Measurements from ENCODE around the gene SRSF9. TPM values are rescaled to one million over a fixed set of nuclear protein-coding genes. Genes with fewer than 3 reads are reported as not detected.

SRSF9 gene
- total RNA-seq, 1 experiment from 2014 or later = 244 TPM

DNA sequence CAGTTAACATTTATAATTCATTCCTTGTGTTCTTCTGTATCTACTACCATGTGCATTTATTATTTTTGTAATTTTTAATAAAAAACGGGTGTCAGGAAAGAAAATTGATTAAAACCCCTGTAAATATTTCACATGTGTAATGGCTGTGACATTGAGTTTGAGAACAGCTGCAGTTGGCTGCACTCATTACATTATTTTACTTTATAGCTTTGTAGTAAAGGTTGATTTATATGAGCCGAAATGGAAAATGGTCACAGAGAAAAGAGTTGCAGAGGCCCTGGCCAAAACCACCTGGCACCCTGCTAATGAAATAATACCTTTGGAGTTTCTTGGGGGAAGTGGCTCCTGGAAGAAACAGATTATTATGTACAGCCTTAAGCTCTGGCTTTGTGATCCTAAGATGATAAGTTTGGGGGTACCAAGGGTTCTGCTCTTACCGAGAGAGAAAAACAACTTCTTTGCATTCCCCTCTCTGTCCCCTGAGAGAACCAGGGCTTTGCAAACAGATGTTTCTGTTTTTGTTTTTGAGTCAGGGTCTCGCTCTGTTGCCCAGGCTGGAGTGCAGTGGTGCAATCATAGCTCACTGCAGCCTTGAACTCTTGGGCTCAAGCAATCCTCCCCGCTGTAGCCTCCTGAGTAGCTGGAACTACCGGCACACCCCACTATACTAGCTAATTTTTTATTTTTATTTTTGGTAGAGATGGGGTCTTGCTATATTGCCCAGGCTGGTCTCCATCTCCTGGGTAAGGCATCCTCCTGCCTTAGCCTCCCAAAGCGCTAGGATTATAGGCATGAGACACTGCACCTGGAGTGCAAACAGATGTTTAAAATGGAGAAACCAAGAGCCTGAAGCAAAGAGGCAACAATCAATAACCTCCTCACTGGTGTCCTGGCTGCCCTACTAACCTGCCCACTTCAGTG is 16.7 kb upstream of the SRSF9 start:
- TF ChIP-seq, protein P1, sequence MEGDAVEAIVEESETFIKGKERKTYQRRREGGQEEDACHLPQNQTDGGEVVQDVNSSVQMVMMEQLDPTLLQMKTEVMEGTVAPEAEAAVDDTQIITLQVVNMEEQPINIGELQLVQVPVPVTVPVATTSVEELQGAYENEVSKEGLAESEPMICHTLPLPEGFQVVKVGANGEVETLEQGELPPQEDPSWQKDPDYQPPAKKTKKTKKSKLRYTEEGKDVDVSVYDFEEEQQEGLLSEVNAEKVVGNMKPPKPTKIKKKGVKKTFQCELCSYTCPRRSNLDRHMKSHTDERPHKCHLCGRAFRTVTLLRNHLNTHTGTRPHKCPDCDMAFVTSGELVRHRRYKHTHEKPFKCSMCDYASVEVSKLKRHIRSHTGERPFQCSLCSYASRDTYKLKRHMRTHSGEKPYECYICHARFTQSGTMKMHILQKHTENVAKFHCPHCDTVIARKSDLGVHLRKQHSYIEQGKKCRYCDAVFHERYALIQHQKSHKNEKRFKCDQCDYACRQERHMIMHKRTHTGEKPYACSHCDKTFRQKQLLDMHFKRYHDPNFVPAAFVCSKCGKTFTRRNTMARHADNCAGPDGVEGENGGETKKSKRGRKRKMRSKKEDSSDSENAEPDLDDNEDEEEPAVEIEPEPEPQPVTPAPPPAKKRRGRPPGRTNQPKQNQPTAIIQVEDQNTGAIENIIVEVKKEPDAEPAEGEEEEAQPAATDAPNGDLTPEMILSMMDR (IDR thresholded peaks at IDR 0.05; ENCODE audit: insufficient read depth in 1 of 2, low read depth in 1 of 2, low read length in 1 of 2, severe bottlenecking in 1 of 2, unreplicated experiment in 1 of 2) = no peak
- H3K4me3 ChIP-seq (ENCODE audit: low read depth, low read length) = no peak overlapping the region
- H3K27me3 Mint-ChIP-seq (ENCODE audit: insufficient read depth, unreplicated experiment) = no peaks in the 10 kb centered on the region
- H3K4me3 Mint-ChIP-seq (ENCODE audit: unreplicated experiment) = no peak overlapping the region
- no peaks in the 10 kb centered on the region for H3K4me1 ChIP-seq
- no TSS peak for BruUV-seq (replicated peaks)
- H3K9me3 Mint-ChIP-seq (ENCODE audit: unreplicated experiment) = no peaks in the 10 kb centered on the region
- DNase-seq = no peak
- ChIA-PET CTCF (no interaction called here), POLR2A (no interaction called here)
- intact Hi-C loops (cut with micrococcal nuclease; ENCODE audit: unreplicated experiment) = no loop called here
- H3K27me3 ChIP-seq (replicated peaks; ENCODE audit: control insufficient read depth, insufficient read depth, low read length) = no peaks in the 10 kb centered on the region
- no peaks in the 10 kb centered on the region for H3K36me3 ChIP-seq (ENCODE audit: control insufficient read depth, insufficient read depth, low read length)
- H3K4me1 Mint-ChIP-seq (ENCODE audit: low read depth, unreplicated experiment) = no peaks in the 10 kb centered on the region
- no peaks in the 10 kb centered on the region for H3K36me3 Mint-ChIP-seq (ENCODE audit: insufficient read depth, unreplicated experiment)
- H3K9me3 ChIP-seq = no peaks in the 10 kb centered on the region
- H3K27ac Mint-ChIP-seq (ENCODE audit: unreplicated experiment) = no peak overlapping the region

DNA sequence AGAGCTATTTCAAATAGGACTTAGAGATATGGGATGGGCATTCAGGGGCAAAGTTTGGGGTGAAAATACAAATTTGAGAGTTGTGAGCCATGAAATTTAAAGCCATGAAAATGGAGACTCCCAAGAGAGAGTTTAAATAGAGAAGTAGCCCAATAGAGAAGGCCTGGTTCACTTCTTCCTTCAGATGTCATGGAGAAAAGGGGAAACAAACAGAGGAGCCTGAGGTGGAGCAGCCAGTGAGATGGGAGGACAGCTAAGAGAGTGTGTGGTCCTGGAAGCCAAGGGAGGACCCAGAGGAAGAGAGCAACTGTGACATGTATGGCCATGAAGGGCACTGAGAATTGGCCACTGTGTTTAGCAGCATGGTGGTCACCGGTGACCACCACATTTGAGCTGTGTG is 14.1 kb upstream of the SRSF9 start:
- no peaks in the 10 kb centered on the region for H3K36me3 ChIP-seq (ENCODE audit: control insufficient read depth, insufficient read depth, low read length)
- intact Hi-C loops (cut with micrococcal nuclease; ENCODE audit: unreplicated experiment) = no loop called here
- BruUV-seq (replicated peaks) = no TSS peak
- Mint-ChIP-seq H3K36me3 (ENCODE audit: insufficient read depth, unreplicated experiment) (no peaks in the 10 kb centered on the region), H3K27me3 (ENCODE audit: insufficient read depth, unreplicated experiment) (no peaks in the 10 kb centered on the region), H3K4me1 (ENCODE audit: low read depth, unreplicated experiment) (no peaks in the 10 kb centered on the region), H3K27ac (ENCODE audit: unreplicated experiment) (no peak overlapping the region), H3K4me3 (ENCODE audit: unreplicated experiment) (no peak overlapping the region), H3K9me3 (ENCODE audit: unreplicated experiment) (no peaks in the 10 kb centered on the region)
- no peaks in the 10 kb centered on the region for H3K4me1 ChIP-seq
- ChIA-PET CTCF (interaction anchor here (0.6 kb wide), 2 partner anchors 71 to 244 kb away, joined by 3 read pairs; no protein-coding TSS in a partner anchor), POLR2A (interaction anchor here (0.6 kb wide), 1 partner anchor 36 kb away, joined by 9 read pairs; no protein-coding TSS in a partner anchor)
- DNase-seq = no peak
- no peaks in the 10 kb centered on the region for H3K9me3 ChIP-seq
- H3K27me3 ChIP-seq (replicated peaks; ENCODE audit: control insufficient read depth, insufficient read depth, low read length) = no peaks in the 10 kb centered on the region
- H3K4me3 ChIP-seq (ENCODE audit: low read depth, low read length) = no peak overlapping the region
- TF ChIP-seq, protein P1 (IDR thresholded peaks at IDR 0.05; ENCODE audit: insufficient read depth in 1 of 2, low read depth in 1 of 2, low read length in 1 of 2, severe bottlenecking in 1 of 2, unreplicated experiment in 1 of 2) = no peak

DNA sequence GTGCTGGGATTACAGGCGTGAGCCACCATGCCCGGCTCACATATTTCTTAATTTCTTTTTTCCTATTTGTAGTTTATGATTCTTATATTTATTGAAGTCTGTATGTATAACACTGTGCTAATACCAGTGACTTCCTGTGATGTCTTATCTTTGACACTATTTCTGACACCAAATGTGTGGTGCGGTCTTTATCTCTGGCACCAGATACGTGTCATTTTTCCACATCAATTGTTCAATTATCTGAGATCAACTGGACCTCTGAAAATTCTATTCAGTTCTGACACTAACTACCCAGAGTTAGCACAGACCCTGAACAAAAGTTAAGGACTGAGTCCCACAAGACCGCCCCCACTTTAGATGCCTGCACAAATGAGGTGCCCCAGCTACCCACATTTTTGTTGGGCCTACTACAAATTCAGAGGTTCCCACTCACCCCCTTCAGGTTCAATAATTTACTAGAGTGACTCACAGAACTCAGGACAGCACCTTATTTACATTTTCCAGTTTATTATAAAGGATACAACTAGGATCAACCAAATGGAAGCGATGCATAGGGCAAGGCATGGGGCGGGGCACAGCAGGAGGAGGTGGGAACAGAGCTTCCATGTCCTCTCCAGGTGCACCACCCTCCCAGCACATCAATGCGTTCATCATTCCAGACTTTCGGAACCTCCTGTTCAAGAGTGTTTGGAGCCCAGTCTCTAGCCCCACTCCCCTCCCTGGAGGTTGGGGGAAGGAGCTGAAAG is 11.6 kb upstream of the SRSF9 start:
- Histone ChIP-seq H3K4me3 (ENCODE audit: low read depth, low read length) (no peak overlapping the region), H3K36me3 (ENCODE audit: control insufficient read depth, insufficient read depth, low read length) (no peaks in the 10 kb centered on the region), H3K4me1 (no peaks in the 10 kb centered on the region), H3K27me3 (replicated peaks; ENCODE audit: control insufficient read depth, insufficient read depth, low read length) (no peaks in the 10 kb centered on the region), H3K9me3 (no peaks in the 10 kb centered on the region)
- TF ChIP-seq, protein P1 (IDR thresholded peaks at IDR 0.05; ENCODE audit: insufficient read depth in 1 of 2, low read depth in 1 of 2, low read length in 1 of 2, severe bottlenecking in 1 of 2, unreplicated experiment in 1 of 2) = no peak
- no TSS peak for BruUV-seq (replicated peaks)
- H3K4me1 Mint-ChIP-seq (ENCODE audit: low read depth, unreplicated experiment) = no peaks in the 10 kb centered on the region
- no peak overlapping the region for H3K27ac Mint-ChIP-seq (ENCODE audit: unreplicated experiment)
- POLR2A ChIA-PET = no interaction called here
- H3K9me3 Mint-ChIP-seq (ENCODE audit: unreplicated experiment) = no peaks in the 10 kb centered on the region
- H3K27me3 Mint-ChIP-seq (ENCODE audit: insufficient read depth, unreplicated experiment) = no peaks in the 10 kb centered on the region
- no peak for DNase-seq
- CTCF ChIA-PET = no interaction called here
- no peaks in the 10 kb centered on the region for H3K36me3 Mint-ChIP-seq (ENCODE audit: insufficient read depth, unreplicated experiment)
- H3K4me3 Mint-ChIP-seq (ENCODE audit: unreplicated experiment) = no peak overlapping the region
- intact Hi-C loops (cut with micrococcal nuclease; ENCODE audit: unreplicated experiment) = no loop called here

Data from Caco-2 (cell line).